Measurements from ENCODE around the gene DLX1. TPM values are rescaled to one million over a fixed set of nuclear protein-coding genes. Genes with fewer than 3 reads are reported as not detected.

Gene DLX1
- total and polyA plus RNA-seq, 2 of the 8 experiments (the other 6 are each of a cell fraction or from before 2014, with no cell fraction given), result 0.11 TPM; not detected in 1

DNA sequence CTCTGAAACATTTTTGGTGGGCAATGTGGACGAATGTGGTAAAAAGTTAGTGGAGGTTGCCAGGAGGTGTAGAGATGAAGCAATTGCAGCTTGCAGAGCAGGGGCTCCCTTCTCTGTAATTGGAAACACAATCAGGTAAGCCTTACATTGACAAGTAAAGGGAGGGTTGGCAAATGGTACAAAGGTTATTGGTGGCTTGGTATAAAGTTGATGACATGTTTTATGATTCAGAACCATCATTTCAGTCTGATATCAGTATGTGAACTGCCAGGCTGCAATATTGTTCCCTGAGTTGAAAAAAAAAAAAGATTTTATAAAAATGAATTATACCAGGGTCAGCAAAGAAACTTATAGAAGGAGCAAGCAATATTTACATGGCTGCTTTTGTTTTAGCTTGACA is 14.4 kb upstream of the DLX1 start:
- H2AK5ac ChIP-seq (ENCODE audit: low read depth, low read length), result no peak overlapping the region
- H2BK15ac ChIP-seq (ENCODE audit: low read length), result no peak overlapping the region
- no peaks in the 10 kb centered on the region for H4K20me1 ChIP-seq (replicated peaks in 1 of 2; ENCODE audit: control insufficient read depth in 1 of 2, insufficient read depth in 2 of 2, low read length in 2 of 2)
- H2BK20ac ChIP-seq (ENCODE audit: low read length), result no peak overlapping the region
- H2BK120ac ChIP-seq (replicated peaks; ENCODE audit: low read depth, low read length), result no peak overlapping the region
- CTCF ChIA-PET (ENCODE audit: partially characterized antibody), result interaction anchor here (0.7 kb wide), 1 partner anchor 331 kb away, joined by 3 read pairs; no protein-coding TSS in a partner anchor
- no peak overlapping the region for H2BK12ac ChIP-seq (ENCODE audit: low read depth, low read length)
- FAIRE-seq (no peak), DNase-seq (ENCODE audit: low read depth in 1 of 2, low spot score in 2 of 2) (no peak)
- no peak overlapping the region for H3K4ac ChIP-seq (replicated peaks; ENCODE audit: insufficient read length, low read depth, low read length)
- 83% methylated on average over 1 of the region's 1 CpG; no CpG with 5 or more reads in 1 of the 2 experiments for WGBS, 2 experiments (ENCODE audit: extremely low coverage in 1 of 2, insufficient coverage in 1 of 2, insufficient read length in 1 of 2, insufficient replicate concordance in 2 of 2, low coverage in 1 of 2, low lambda C conversion rate in 2 of 2, missing lambda C conversion rate in 1 of 2)
- H3K79me1 ChIP-seq (ENCODE audit: low read depth, low read length), result no peaks in the 10 kb centered on the region
- H3K4me1 ChIP-seq (replicated peaks in 1 of 4; ENCODE audit: control insufficient read depth in 3 of 4, insufficient read depth in 4 of 4, low read length in 3 of 4), result no peaks in the 10 kb centered on the region
- H3K56ac ChIP-seq (replicated peaks; ENCODE audit: insufficient read length, low read depth, low read length), result no peak overlapping the region
- H3K23me2 ChIP-seq (ENCODE audit: low read depth, low read length), result no peaks in the 10 kb centered on the region
- H3K18ac ChIP-seq (ENCODE audit: extremely low read depth, low read length), result no peak overlapping the region
- TF ChIP-seq POU5F1 (IDR thresholded peaks at IDR 0.05; ENCODE audit: low read depth, low read length) (no peak), CTBP2 (IDR thresholded peaks at IDR 0.05; ENCODE audit: borderline replicate concordance, insufficient read depth, insufficient read length, low read length) (no peak), HDAC6 (IDR thresholded peaks at IDR 0.05; ENCODE audit: low read depth, low read length) (no peak), EP300 (IDR thresholded peaks at IDR 0.05; ENCODE audit: borderline replicate concordance in 1 of 2, low read depth in 2 of 2, low read length in 2 of 2) (no peak), EZH2 (IDR thresholded peaks at IDR 0.05; ENCODE audit: low read depth, low read length, severe bottlenecking) (no peak), USF2 (IDR thresholded peaks at IDR 0.05; ENCODE audit: low read length) (no peak), POLR2AphosphoS5 (IDR thresholded peaks at IDR 0.05; ENCODE audit: low read depth, low read length) (no peak)
- no peaks in the 10 kb centered on the region; a peak in 1 of 8 replicates for H3K36me3 ChIP-seq (ENCODE audit: control insufficient read depth in 2 of 4, insufficient read depth in 4 of 4, low read length in 3 of 4)
- H3K4me2 ChIP-seq (ENCODE audit: insufficient read depth in 1 of 2, low read depth in 2 of 2, low read length in 2 of 2), result no peak overlapping the region
- H3K4me3 ChIP-seq (ENCODE audit: extremely low read depth in 1 of 4, insufficient read depth in 2 of 4, low read depth in 3 of 4, low read length in 4 of 4), result no peak overlapping the region
- H4K91ac ChIP-seq (replicated peaks; ENCODE audit: insufficient read length, low read length), result no peak overlapping the region
- no peak overlapping the region for H3K14ac ChIP-seq (ENCODE audit: insufficient read length)
- no peak overlapping the region for H2BK5ac ChIP-seq (ENCODE audit: low read depth, low read length)
- H3K27me3 ChIP-seq (replicated peaks in 1 of 4; ENCODE audit: control insufficient read depth in 3 of 4, extremely low read depth in 1 of 4, insufficient read depth in 3 of 4, low read length in 3 of 4), result no peaks in the 10 kb centered on the region
- no peaks in the 10 kb centered on the region for H3K79me2 ChIP-seq (ENCODE audit: control insufficient read depth in 1 of 2, insufficient read depth in 2 of 2, low read length in 2 of 2)
- no peaks in the 10 kb centered on the region for H3K9me3 ChIP-seq (ENCODE audit: insufficient read depth in 2 of 2, low read depth in 1 of 2, low read length in 1 of 2)
- H4K8ac ChIP-seq (ENCODE audit: extremely low read depth, insufficient read depth, low read length), result no peak overlapping the region
- H2AFZ ChIP-seq (ENCODE audit: low read length), result no peak overlapping the region
- no peak overlapping the region for H4K5ac ChIP-seq (ENCODE audit: insufficient read length, low read depth, low read length)
- POLR2A ChIA-PET (ENCODE audit: partially characterized antibody), result no interaction called here
- H3K9ac ChIP-seq (replicated peaks in 1 of 4; ENCODE audit: extremely low read depth in 1 of 4, low read depth in 3 of 4, low read length in 3 of 4), result no peak overlapping the region
- no peak overlapping the region for H3K23ac ChIP-seq (ENCODE audit: insufficient read length)
- H3K27ac ChIP-seq (ENCODE audit: low read depth, low read length), result no peak overlapping the region

All from H1 (cell line).